Stimulated activated CD8-positive, alpha-beta memory T cell treated with anti-CD3 and anti-CD28 coated beads, Interleukin-15, amount 100 ng/mL, for 4 hours (primary cell): ENCODE measurements around the gene ASB16.
A peak's percentile ranks its signal among the peaks of the same experiment; 100 is the strongest.
"Not testable (repeated sequence)": the region's sequence is repeated elsewhere in the genome, so short reads cannot be mapped to it uniquely, and the experiment has no call there.

ENCODE experiments used
- DNase-seq, 2 donors: peaks; one replicate each; pipeline ENCODE4 v3.0.0-alpha.2; 2020; ENCODE audit warnings: low read depth in 2 of 2

ASB16 gene, protein sequence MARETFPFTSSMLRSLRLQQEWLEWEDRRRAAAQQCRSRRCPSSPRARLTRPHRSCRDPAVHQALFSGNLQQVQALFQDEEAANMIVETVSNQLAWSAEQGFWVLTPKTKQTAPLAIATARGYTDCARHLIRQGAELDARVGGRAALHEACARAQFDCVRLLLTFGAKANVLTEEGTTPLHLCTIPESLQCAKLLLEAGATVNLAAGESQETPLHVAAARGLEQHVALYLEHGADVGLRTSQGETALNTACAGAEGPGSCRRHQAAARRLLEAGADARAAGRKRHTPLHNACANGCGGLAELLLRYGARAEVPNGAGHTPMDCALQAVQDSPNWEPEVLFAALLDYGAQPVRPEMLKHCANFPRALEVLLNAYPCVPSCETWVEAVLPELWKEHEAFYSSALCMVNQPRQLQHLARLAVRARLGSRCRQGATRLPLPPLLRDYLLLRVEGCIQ

DNA sequence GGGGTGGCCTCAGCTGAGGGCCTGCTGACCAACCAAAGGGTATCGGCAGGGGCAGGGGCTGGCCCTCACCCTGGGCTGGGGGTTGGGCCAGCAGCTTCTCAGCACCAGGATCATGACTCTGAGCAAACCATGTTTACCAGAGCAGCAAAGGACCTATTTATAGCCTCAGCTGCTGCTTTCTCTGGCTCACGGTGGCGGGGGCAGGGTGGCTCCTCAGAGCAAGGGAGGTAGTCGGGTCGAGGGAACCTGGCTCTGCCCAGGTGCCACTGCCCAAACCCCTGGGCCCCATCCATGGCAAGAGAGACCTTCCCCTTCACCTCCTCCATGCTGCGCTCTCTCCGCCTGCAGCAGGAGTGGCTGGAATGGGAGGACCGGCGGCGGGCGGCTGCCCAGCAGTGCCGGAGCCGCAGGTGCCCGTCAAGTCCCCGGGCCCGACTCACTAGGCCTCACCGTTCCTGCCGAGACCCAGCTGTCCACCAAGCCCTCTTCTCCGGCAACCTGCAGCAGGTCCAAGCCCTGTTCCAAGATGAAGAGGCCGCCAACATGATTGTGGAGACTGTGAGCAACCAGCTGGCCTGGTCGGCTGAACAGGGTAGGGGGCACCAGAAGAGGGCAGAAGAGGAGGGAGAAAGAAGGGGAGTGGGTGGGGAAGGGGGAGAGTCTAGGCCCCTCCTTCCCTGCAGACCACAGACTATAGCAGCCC is at the start of gene ASB16:
Gene ASB16, plus strand, starts transcription at position 206 of the 703 bp plus-strand sequence. Its CDS starts 86 bp downstream, at position 292.
- no peak for DNase-seq

DNA sequence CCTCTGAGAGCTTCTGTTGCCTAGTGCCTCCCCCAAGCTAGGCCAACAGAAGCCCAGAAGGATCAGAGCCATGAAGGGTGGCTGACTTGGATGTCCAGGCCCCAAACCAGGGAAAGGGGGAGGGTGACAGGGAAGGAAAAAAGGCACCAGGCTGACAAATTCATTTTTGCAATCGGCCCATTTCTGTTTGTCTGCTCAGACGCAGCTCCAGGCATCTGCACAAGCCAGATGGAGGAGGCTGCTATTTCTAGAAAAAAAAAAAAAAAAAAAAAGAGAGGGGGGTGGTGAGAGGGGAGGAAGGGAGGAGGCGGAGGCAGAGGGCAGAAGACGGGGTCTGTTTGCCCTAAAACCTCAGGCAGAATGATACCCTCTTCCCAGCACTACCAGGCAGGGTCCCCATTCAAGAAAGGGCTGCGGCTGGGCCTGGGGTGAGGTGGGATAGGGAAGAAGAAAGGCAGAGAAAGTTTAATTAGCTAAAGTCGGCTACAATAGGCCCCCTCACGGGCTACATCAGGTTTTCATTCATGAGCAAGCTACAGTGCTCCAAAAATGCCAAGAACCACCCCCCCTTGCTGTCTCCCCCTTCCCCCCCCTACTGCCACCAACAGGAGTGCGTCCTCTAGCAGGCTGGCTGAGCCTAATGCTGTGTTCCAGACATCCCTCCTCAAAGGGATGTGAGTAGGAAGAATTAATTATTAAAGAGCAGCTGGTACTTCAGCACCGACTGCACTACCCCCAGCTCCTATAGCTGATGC is 49.5 kb upstream of the ASB16 start:
- DNase-seq = no peak

DNA sequence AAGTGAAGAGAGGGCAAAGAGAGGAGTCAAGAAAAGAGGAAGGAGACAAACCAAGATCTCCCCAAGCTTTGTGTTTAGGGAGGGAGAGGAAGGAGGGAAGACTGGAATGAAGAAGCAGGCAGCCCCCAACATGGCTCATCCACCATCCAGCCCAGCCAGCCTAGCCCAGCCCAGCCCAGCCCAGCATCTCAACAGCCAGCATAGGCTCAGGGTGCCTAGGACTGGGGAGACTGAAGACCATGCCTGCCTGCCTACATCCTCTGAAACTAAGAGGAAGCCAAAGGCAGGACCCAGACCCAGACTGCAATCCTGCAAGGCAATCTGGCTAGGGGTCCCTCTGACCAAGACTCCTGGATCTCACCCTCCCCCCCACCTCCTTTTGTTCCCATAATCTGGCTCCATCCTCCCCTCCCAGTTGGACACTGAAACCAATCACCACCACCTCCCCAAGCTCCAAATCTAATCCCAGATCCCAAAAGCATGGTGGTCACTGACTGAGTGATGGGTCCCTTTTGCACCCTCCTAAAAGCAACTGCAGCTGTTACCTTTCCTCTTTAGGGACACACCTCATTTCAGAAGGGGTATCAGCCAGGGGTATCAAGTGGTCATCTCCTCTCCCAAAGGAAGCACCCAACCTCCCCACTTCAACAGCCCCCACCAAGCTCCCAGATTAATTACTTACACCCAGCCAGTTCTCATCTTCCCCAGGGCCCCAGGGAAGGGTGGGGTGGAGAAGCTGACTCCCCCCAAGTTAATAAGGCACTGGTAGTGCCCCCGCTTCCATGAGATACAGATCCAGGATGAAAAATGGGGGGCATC is 48.3 kb upstream of the ASB16 start:
- no peak for DNase-seq

DNA sequence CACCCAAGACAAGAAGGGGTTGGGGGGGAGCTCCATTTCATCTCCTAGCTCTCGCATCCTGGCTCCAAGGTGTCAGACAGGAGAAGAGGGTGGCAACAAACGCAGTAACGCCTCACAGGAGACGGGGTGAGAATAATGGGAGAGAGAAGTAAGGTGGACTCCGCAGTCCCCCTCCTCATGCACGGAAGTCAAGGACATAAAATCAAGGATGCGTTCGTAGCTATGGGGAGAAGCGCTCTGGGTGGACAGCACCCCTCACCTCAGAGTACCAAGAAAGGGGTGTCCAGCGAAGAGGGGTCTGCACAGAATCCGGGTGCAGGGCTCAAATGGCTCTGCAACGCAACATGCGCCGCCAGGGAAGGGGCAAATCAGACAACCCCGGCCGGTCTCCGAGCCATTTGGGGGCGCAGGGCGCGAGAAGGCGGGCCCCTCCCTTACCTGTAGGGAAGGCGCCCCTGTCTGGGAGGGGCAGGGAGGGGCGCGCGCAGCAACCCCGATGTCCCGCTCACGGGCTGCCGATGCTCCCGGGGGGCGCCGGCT is 47.6 kb upstream of the ASB16 start:
- no peak for DNase-seq

DNA sequence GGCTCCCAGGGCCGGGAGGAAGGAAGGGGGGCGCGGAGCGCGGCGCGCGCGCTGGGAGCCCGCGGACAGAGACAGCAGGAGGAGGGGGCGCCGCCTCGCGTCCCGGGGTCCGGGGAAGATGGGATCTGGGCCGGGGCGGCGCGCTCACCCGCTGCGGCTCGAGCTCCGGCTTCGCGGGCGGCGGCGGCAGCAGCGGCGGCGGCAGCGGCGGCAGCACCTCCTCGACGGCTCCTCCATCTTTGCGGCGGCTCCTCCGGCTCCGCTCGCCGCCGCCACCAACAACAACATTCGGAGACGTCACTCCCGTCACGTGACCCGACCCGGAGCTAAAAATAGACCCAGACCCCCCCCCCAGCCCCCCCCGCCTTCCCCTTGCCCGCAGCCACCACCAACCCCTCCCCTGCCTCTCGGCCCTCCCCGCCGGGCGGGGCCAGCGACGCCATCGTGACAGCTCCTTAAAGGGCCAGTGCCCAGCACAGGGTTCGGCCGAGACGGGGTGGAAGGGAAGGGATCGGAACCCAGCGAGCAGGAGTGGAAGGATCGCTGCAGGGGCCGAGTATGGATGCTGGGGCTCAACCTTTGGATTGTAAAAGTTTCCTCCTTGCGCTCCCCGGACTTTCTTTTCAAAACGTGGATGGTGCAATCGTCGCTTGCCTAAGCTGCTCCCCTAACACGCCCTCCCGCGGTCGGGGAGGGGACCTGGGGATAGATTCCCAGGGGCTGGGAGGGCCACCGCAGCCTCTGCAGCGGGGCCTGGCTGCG is 47.0 kb upstream of the ASB16 start, which contains the start of gene HDAC5:
Gene HDAC5, minus strand, starts transcription at position 286 of the 762 bp plus-strand sequence. CDS start 6,126 bp downstream, outside the sequence.
- peak; percentile 91 to 94 for DNase-seq

DNA sequence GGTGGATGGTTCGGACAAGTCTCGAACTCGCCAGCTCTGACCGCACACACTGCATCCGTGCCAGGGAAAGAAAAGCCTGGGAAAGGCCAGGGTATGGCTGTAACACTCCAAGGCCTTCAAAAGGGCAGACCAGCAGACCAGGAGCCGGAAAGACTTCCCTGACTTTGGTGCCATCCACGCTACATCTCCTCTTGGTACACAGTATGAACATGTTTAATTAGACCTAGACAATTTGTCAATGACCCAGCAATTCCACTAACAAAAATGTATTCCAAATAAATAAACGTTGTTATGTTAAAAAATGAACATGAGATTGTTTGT is 46.4 kb upstream of the ASB16 start:
- no peak for DNase-seq

DNA sequence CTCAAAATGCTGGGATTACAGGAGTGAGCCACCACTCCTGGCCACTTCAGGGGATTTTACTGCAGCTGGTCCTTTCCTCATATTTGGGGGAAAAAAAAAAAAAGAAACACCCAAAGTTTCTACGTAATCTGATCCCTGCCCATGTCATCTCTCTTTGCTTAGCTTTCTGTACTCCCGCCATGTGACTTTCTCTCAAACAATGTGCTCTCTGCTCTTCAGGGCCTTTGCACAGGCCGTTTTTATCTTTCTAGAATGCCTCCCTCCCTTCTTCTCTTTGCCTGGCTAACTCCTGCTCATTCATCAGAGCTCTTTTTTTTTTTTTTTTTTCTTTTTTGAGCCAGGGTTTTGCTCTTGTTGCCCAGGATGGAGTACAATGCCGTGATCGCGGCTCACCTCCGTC is 42.1 kb upstream of the ASB16 start:
- DNase-seq = no peak

DNA sequence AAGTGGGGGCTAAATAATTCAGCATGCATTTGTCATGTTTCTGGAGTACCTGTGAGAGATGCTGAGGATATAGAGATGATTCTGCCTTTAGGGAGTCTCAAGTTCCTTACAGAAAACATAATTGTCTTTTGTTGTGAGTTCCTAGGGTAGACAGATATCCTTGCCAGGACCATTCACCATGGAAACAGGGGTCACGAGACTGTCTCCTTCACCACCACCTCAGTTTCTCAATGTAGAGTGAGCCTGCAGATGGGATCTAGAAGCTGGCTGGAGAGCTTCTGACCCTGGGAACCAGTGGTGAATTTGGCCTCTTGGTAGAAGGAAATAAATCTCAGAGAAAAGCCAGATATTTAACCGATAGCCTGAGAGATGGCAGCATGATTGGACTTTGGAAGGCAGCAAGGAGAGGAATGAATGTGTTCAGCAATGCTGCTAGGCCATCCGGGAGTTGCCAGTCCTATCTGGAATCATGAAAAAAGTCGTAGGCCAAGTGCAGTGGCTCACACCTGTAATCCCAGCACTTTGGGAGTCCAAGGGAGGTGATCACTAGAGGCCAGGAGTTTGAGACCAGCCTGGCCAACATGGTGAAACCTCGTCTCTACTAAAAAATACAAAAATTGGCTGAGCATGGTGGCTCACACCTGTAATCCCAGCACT is 39.7 kb upstream of the ASB16 start:
- DNase-seq = no peak

DNA sequence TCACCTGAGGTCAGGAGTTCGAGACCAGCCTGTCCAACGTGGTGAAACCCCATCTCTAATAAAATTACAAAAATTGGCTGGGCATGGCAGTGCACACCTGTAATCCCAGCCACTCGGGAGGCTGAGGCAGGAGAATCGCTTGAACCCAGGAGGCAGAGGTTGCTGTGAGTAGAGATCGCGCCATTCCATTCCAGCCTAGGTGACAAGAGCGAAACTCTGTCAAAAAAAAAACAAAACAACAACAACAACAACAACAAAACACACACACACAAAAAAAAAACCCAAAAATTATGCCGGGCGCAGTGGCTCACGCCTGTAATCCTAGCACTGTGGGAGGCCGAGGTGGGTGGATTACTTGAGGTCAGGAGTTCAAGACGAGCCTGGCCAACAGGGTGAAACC is 39.1 kb upstream of the ASB16 start:
- not testable (repeated sequence) for DNase-seq

DNA sequence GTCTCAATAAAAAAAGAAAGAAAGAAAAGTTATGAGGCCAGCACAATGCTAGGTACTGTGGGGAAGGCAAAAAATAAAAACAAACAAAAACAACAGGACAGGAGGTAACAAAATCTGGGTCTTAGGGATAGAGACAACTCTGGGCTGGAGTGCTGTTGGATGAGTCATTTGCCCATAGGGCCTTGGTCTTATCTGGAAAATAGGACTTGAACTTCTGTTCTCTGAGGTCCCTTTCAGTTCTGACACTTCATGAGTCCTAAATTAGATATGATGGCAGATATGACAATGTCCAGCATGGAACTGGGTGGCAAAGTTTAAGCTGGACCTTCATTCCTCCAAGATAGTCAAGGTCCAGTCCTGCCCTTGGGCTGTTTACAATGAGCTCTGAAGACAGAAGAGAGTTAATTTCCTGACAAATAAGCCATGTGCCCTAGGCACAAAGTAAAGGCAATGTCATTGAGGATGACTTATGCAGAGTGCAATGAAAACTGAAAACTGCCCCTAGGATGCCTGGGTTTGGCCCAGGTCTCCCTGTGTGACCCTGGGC is 38.2 kb upstream of the ASB16 start:
- no peak for DNase-seq

DNA sequence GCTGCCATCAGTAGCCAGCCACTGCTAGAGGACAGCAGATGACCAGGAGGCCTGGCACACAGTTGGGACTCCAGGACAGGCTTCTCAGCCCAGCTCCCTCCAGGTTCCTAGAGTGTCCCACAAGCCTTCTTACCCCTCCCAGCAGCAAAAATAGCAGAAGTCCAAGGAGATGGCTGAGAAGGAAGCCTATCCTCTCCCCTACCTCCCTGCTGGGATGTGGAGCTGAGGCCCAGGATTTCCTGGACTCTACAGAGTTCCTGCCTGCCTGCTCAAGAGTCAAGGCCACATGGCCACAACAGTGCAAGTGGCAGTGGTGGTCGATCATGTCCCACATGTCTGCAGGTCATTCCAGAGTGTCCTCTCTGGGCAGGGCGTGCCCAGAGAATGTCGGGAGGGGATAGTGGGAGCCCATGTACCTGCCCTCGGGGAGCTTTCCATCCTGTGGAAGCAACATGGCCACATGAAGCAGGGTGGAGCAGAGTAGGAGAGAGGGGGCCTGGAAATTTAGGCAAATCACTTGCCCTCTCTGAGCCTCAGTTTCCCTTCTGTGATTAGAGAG is 36.5 kb upstream of the ASB16 start:
- DNase-seq = no peak

DNA sequence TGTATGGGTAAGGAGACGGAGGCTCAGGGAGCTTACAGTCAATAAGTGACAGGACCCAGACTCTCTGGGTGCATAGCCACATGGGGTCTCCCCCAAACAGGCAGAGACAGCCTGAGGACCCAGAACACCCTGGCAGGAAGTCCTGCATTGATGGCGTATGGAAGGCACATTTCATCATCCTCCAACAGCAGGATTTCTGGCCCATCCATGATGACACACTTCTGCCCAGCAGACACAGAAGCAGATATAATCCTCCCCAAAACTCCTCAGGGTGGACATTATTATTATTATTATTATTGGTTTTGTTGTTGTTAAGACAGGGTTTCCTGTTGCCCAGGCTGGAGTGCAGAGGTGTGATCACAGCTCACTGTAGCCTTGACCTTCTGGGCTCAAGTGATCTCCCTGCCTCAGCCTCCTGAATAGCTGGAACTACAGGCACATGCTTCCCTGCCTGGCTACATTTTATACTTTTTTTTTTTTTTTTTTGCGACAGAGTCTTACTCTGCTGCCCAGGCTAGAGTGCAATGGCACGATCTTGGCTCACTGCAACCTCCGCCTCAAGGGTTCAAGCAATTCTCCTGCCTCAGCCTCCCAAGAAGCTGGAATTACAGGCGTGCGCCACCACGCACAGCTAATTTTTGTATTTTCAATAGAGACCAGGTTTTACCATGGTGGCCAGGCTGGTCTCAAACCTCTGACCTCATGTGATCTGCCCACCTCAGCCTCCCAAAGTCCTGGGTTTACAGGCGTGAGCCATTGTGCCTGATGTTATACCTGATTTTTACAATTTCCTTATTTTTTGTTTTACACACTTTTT is 35.5 kb upstream of the ASB16 start:
- DNase-seq = no peak

DNA sequence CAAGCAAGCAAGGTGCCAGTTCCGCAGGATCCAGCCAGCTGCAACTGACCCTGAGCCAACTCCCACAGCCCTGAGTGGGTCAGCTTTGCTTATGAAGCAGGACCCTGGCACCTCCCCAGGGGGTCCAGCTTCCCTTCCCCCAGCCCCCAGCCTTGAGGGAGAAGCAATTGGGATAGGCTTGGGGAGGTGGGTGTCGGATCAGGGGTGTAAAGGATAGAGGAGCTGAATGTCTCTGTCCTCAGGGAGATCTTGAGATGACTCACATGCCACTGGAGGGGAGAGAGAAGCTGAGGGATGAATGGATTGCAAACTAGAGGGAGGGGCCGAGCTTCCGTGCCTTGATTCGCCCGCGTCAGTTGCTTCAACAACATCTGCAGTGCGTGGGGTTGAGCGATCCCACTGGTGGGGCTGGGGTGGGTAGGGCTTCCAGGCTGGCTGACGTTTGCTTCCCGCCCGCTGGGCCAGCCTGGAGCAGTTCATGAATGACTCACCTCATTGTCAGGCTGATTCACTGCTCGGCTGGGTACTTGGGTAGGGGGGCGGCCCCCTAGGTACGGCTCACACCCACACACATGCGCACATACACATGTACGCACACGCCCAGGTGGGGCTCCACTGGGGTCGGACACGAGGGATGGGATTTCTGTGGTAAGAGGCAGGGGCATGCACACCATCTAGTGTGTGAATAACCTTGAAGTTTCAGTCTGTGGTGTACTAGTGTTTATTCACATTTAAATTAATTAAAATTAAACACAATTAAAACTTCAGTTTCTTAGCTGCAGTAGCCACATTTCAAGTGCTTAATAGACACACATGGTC is 32.4 kb upstream of the ASB16 start:
- peak; percentile 43 to 70 for DNase-seq

DNA sequence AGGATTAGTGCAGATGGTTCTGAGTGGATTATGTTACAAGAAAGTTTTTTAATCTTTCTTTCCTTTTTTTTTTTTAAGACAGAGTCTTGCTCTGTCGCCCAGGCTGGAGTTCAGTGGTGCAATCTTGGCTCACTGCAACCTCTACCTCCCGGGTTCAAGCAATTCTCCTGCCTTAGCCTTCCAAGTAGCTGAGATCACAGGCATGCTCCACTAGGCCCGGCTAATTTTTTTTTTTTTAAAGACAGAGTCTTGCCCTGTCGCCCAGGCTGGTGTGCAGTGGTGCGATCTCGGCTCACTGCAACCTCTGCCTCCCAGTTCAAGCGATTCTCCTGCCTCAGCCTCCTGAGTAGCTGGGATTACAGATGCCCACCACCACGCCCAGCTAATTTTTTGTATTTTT is 26.6 kb upstream of the ASB16 start:
- not testable (repeated sequence) for DNase-seq

DNA sequence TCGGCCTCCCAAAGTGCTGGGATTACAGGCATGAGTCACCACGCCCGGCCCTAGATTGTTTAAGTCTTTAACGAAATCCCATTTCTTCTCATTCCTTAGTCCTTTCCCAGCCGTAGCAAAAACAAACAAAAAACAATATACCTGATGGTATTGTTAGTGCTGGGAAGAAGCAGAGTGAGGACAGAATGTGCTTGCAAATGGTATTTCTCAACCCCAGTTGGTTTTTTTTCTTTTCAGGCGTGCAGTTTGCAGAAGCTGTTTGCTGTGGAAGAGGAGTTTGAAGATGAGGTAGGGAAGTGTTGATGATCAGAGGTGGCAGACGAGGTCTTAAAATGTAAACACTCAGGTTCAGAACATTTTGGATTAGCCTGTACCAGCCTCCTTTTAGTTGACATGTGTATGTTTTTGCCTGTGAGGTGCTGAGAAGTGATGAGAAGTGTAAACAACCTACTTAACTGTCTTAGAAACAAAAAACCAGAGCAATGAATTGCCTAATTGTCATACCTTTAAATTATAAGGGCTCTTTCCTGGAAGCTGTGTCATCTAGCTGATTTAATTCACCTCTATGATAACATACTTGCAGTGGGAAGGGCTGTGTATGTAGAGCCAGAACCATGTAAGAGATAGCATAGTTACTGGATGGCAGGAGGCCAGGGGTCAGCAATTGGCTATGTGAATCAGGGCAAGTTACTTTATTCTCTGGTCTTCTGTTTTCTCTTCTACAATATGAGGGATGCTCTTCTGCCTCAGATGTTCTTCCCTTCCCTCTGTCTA is 25.4 kb upstream of the ASB16 start:
- no peak for DNase-seq
